ENCODE measurements around the gene ANKRD29.

Gene ANKRD29

DNA sequence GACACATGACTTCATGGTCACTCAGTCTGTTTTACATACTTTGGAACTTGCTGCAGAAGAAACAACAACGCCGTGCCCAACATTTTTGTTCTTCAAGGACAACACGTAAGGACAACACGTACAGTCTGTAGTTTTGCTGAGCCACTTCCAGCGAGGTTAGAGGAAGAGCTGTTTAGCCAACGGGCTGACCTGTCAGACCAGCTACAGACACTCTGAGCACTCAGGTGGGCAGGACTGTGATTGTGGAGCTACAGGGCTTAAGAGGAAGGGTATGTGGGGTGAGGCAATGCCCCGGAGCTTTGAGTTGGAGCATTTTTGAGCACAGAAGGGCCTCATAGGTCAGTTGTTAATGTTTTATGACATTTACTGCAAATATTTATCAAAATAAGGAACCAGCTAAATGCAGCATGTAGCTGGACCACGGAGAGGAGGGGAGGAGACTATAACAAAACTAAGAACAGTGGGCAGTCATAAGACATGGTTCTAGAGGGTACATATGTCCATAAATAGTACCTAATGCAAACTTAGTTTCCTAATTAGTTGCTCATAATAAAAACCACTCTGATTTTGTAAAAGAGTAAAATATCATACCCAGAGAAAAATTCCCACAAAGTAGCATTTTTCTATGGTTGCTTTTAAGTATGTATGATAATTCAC, 50.1 kb downstream of the ANKRD29 start:
- no peak for DNase-seq

DNA sequence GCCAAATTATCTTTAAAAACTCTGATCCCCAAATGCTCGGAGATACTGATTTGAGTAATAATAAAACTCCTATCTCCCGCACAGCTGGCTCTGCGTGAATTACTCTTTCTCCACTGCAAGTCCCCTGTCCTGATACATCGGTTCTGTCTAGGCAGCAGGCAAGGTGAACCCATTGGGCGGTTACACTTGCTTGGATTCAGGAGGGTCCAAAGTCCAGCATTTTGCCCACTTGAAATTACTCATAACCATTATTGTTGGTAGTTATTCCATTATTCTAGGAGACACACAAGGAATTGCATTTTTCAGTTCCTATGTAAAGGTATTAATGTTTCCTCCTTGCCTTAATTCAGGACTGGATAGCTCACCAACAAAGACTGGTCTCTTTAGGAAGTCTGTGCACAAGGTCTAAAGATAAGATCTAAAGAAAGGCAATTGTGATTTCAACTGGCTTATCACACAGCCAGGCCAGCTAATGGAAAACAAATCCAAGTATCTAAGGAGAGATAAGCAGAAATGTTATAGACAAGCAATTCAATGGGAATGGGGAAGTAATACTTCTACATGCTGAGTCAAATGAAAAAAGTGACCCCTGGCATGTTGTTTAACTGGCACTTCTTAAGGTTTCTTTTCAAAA, 53.2 kb downstream of the ANKRD29 start:
- DNase-seq: no peak

DNA sequence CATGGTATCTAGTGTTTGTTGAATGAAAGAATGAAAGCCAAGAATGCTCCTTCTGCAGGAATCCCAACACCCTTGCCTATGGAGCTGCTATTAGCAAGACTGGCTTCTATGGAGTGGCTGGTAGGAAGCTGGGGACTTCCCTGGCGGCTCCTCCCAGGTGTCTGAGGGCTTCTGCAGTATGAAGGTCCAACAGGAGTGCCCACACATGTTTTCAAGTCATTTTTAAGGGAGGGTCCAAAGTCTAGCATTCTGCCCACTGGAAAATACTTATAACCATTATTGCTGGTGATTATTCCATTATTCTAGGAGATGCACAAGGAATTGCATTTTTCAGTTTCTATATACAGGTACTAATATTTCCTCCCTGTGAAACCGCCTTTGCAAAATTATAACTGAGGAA, 54.5 kb downstream of the ANKRD29 start:
- DNase-seq: no peak

DNA sequence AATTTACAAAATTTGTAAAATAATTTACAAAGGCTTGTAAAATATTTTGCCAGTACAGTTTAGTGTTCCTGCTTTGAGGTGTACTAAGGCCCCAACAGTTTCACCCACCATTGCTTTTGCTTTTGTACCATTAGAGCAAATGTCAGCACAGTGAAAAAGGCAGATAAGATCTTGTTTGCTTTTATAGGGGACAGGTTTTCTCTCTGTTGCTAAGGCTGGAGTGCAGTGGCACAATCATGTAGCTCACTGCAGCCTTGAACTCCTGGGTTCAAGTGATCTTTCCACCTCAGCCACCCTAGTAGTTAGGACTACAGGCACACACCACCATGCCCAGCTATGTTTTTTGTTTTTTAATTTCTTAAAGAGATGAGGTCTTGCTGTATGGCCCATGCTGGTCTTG, 56.8 kb downstream of the ANKRD29 start:
- no peak for DNase-seq

DNA sequence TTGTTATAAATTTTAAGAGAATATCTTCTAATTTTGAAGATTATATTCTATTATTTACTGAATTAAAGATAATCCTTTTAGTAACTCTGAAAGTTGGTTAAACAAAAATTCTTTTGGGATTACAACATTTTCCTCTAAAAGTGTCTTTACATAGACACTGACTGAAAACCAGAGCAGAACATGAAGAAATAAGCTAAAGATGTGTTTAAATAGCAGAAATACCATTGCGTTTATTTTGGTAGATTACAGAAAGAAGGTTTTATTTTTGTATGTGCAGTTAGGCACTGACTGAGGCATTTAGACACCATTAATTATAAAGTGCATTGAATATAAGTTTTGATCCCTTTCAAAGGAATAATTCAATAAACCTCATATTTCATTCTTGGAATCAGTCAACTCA, 62.9 kb downstream of the ANKRD29 start:
- DNase-seq: no peak

DNA sequence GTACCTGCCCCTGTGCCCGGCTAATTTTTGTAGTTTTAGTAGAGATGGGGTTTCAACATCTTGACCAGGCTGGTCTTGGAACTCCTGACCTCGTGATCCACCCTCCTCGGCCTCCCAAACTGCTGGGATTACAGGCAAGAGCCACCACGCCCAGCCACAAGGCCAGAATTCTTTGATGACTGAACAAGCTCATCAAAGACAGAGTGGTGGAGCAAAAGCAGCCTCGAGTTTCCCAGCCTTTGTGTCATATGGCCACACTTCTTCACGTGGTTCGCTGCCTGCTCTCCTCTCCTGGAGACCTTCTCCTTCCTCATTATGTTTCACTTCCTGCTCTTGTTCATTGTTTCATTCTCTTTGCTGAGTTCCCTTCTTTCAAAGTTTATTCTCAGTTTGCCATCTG, 66.5 kb downstream of the ANKRD29 start:
- no peak for DNase-seq

DNA sequence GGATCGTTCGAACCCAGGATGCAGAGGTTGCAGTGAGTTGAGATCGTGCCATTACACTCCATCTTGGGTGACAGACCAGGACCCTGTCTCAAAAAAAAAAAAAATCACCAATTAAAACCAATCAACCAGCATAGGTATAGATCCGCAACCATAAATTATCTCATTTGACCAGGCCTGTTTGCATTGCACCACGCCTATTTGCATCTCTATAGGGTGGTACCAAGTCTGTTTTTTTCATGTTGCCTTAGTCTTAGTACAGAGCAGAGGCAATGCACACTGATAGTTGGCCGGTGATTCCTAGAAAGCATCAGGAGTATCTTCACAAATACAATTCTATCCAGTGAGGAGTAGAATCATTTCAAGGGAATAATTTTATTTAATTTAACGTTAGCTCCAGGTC, 67.1 kb downstream of the ANKRD29 start:
- DNase-seq: no peak

DNA sequence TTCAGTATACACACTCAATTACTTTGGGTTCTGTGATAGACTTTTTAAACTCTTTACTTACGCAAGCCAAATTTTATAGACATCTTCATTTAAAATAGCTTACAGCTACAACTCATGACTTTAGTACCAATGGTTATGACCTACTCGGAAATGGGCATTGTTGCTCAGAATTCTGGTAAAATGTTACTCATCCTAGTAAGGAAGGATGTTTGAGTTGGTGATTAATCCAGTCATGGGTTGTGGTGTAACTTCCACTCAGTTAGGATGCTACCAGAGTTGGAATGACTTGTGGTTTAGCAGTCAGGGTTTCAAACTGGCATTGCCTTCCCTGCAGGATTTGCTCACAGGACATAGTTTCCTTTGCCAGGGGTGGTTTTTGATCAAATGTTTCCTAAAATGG, 69.0 kb downstream of the ANKRD29 start:
- no peak for DNase-seq

DNA sequence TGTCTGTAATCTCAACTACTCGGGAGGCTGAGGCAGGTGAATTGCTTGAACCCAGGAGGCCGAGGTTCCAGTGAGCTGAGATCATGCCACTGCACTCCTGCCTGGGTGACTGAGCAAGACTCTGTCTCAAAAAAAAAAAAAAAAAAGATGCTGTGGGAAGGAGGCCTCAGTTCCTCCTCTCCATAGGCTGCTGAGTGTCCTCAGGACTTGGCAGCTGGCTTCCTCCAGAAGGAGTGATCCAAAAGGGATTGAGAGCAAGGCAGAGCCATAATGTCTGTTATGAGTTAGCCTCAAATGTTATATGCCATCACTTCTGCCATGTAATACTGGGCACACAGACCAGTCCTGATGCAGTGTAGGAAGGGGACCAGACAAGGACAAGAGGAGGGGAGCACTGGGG, 69.8 kb downstream of the ANKRD29 start:
- DNase-seq: no peak

DNA sequence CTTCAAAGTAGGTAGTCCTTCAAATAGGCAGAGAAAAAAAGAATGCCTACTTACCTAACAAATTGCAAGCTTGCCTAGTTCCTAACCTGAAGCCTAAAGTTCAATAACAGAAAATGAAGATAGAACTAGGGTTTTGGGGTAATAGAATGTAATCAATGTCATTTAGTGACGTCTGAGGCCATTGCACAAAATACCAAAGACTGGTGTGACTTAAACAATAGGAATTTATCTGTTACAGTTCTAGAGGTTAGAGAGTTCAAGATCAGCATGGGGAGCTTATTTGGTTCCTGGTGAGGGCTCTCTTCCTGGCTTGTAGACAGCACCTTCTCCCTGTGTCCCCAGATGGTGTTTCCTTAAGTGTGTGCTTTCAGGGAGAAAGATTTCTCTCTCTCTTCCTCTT, 71.7 kb downstream of the ANKRD29 start:
- DNase-seq: no peak

DNA sequence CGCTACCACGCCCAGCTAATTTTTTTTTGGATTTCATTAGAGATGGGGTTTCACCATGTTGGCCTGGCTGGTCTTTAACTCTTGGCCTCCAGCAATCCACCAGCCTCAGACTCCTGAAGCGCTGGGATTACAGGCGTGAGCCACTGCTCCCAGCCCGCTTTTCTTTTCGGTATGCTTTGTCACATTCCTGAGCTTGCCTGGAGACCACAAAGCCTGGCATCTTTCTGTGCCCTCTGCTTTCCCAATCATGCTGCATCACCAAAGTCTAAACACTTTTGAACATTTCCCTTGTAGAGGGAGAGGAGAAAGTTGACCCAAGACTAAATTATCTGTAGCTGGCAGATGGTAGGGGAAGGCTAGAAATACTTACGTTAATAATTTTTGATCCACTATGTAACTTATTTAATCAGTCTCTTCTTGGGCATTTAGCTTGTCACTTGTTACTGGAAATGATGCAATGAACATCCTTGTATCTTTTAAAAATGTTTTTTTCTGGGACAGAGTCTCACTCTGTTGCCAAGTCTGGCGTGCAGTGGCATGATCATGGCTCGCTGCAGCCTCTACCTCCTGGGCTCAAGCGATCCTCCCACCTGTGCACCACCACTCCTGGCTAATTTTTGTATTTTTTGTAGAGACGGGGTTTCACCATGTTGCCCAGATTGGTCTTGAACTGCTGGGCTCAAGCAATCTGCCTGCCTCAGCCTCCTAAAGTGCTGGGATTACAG, 73.7 kb downstream of the ANKRD29 start:
- DNase-seq: no peak

DNA sequence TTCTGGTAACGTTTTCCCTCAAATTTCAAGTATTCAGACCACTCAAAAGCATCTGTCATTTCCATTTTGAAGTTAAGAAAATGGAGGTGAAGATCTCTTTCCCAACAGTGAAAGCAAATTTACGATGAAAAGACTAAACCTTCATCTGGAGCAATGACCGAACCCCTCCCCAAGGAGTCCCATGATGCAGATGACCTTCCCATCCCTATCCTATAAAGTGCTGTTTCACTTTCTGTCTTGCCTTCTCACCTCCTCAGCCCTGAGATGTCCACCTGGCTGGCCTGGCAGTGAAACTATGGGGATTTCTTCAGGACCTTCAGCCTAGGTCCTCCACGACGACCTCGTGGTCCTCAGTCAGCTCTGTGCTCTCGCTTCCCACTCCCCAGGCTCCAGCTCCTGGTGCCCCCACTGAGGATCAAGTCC, 75.5 kb downstream of the ANKRD29 start:
- no peak for DNase-seq

DNA sequence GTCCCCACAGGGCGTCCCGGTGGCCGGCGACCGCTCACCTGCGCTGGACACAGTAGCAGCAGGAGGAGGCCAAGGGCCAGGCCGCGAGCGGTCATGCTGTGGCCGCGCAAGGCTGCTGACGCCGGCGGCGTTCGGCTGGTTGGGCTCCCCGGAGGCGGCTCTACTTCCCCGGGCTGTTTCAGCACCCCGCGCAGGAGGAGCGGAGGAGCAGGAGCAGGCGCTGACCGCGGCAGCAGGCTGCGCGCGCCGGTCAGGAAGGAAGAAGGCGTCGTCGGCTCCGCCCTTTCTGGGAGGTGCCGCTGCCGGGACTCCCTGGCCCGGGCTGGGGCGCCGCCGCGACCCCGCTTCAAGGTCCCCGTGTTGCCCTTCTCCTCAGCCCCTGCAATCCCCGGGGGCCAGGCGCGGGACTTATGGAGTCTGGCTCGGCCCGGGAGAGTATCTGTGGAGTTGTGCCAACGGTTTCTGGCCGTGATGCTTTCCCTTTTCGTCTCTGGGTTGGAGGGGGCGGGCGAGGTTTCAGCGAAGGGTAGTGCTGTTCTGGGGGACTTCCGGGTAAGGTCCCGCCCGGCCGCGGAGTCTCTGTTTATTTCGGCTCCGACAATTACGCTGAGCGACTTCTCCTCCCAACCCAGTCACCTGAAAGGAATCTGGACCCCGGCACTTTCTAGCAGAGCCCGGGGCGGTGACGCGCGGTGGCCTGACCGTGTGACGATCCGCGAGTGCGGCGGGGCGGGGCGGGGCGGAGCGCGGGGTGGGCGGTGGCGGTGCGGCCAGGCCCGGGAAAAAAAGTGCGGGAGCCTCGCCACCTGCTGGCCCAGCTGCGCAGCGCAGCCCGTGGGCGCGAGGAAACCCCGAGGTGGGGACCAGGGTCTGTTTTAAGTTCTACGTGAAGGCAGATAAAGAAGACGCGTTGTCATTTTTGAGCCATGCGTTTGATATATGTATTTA, 76.2 kb downstream of the ANKRD29 start, which contains the start of gene NPC1:
TSS of gene NPC1 (minus strand) at position 258 of the 948 bp plus-strand sequence. CDS start at position 95, 163 bp downstream.
- peak; percentile 92 for DNase-seq

DNA sequence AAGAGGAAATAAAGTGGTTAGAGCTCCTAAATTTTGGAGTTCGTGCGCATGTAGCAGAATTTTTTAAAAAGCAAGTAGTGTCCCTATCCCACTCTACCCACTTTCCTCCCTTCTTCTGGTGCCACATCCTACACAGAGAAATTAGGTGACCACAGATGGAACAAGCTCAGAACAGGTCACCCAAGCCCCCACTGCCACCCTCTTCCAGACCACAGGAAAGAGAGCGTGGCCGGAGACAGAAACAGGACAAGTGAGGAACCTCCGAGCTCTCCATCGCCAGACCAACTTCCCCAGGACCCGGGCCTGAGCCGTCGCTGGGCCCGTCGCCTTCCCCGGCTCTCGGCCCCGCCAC, 76.8 kb downstream of the ANKRD29 start:
- DNase-seq: no peak

DNA sequence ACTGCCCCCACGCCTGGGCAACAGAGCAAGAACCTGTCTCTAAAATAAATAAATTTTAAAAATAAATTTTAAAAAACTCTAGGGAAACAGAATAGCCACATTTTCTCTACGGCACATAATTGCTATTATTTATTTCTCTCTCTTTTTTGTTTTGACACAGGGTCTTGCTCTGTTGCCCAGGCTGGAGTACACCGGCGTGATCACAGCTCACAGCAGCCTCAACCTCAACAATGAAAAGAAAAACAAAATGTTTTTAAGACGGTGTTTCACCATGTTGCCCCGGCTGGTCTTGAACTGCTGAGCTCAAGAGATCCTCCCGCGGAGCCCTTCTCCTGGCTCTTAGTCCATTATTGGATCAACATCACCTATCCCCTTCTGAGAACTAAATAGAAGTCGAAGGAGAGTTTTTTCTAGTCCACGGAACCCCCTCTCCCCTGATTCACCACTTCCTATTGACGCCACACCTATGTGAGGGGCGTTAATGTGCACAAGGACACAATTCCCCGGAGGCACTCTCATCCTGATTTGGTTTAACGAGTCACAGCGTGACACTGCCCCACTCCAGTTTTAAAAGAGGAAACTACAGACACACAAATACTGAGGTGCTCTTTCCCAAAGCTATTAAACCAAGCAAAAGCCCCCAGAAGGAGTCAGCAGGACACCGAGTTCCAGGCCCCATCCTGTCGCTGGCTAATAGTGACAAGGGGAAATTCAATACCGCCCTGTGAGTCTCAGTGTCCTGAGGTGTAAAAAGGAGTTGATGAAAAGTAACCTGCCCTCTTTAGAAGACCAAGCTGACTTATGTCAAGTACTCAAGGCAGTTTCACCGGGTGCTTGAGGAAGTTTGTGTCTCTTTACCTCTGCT, 77.5 kb downstream of the ANKRD29 start:
- no peak for DNase-seq

DNA sequence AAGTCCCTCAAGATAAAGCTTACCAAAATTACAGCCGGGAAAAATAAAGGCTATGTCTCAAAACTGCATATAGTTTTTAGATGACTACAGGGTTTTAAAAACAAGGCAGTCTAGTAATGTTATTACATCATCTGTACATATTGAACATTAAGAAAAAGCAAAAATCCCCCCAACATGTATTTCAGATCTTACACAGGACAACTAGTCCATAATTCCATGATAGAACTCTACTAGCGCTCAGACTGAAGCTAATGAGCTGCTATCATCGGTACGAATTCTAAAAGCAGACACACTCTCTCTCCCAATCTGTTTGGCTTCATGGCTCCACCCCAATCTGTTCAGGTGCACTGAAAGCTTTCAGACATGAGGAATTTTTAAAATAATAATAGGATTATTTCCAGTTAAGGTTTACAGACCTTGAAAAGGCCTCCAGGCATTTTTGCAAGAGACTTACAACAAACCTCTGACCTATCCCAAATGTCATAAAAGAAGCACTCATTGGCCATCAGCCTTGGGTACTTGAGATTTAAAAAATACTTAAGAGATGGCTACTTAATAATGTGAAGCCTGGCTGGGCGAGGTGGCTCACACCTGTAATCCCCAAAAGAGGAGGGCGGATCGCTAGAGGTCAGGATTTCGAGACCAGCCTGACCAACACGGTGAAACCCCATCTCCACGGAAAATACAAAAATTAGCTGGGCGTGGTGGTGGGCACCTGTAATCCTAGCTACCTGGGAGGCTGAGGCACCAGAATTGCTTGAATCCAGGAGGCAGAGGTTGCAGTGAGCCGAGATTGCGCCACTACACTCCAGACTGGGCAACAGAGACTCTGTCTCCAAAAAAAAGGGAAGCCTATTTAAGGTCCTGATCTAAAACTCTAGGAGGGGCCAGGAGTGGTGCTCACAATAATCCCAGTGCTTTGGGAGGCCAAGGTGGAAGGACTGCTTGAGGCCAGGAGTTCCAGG, 78.4 kb downstream of the ANKRD29 start:
- DNase-seq: no peak

DNA sequence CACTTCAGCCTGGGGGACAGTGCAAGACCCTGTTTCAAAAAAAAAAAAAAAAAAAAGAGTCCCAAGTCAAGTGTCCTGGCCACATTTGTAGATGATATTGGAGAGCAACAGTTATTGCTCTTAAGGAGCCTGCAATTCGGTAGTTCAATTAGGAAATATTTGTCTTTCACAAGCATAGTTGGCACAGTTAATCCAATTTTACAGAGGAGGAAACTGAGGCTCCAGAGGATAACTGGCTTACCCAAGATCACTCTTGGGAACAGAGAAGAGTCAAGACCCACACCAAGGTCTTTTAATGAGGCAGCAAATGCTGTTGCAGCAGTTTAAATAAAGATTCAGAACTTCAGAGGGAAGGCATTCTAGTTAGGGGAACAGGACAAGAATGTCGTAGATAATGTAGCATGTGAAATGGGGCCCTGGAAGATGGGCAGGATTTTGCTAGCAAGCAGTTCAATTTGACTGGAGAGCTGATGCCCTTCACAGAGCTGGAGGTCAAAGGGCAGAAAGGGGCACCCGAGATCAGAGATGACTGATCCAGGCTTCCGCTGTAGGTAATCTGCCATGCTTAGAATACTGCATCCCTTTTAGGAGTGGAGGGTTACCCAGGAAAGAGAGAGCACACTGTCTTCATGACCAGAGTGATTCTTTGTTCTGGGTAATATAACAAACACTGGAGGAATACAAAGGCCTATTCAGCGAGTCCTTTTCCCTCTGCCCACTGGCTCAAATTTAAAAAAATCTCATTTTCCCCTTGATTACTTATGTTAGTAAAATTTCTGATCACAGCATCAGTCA, 79.4 kb downstream of the ANKRD29 start:
- DNase-seq: no peak

DNA sequence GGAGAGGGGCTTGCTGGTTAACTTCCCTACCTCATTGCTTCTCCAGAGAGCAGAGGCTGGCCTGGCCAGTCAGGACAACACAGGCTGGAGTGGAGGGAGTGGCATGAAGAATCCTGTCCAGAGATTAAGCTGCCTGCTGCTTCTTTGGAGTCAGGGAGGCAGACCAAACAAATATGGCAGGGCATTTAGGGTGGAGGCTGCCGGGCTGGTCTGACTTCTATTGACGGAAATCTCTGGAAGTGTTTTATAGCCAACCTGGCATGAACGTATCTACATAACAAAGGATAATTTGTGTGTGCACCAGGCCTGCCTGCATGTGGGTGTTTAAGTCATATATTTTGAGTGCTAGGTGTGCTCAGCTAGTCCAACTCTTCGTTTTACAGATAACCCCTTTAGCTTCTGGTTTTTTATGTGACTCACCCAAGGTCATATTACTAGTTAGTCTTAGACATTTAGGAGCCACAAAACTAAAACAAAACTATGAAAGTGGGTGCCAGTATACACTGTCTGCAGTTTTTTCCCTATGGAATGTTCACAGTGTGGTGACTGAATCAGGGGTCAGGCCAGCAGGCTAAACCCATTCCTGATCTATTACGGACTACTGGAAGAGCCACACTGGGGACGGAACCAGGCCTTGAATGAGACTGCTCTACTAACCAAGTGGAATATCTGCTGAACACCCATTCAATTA, 81.9 kb downstream of the ANKRD29 start:
- DNase-seq: no peak

DNA sequence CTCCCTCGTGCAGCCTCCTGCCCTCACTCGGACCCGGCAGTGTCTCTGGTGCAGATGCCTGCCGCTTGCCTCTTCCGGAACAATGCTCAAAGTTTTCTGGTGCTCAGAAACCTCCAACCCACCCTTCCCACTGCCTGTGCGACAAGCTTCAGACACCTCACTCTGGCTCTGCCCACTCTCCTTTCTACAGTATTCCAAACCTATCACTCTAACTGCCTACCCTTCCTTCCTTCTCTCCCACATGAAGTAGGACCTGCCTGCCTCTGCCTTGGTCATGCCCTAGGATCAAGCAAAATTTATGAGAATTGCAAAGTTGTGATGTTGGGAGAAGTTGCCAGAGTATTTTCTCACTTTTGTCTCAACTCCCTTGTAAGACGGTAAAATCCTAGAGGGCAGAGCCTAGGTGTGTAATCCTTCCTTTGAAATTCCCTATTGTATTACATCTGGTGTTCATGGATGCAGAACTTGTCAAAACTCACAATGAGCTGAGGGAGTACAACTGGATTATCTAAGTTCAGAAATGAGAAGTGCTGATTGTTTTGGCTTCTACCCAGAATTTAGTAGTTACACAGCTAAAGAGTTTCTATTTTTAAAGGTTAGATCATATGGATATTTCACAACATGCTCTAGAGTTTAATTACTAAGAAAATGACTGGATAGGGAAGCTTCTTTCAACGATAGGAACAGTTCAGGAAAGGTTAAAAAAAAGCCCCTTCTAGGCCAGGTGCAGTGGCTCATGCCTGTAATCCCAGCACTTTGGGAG, 83.6 kb downstream of the ANKRD29 start:
- no peak for DNase-seq

Data from NCI-H1092 treated with DMSO at 0.1 percent for 48 hours (cell line).